H1 (cell line): ENCODE measurements around the gene EIF4E. TPM values are rescaled to one million over a fixed set of nuclear protein-coding genes. Genes with fewer than 3 reads are reported as not detected.

Source experiments
- CTCF ChIA-PET: fragments of 300-600 bp; sonication (Branson Sonifier 250); formaldehyde crosslinking; loops from one replicate; lab custom pipeline; 2021; ENCODE audit not compliant: partially characterized antibody; lab: Charles Lee
- POLR2A ChIA-PET: fragments of 300-600 bp; sonication (Branson Sonifier 250); formaldehyde crosslinking; loops from one replicate; lab custom pipeline; 2021; ENCODE audit warnings: inconsistent platforms; ENCODE audit not compliant: partially characterized antibody; lab: Charles Lee
- DNase-seq, 2 experiments: peaks; one replicate each; pipeline versions ENCODE4 v3.0.0 to v3.0.0-alpha.2; 2010 to 2022; ENCODE audit warnings: low spot score in 2 of 2, low read depth in 1 of 2, mixed read lengths in 1 of 2
- FAIRE-seq: peaks from 2 replicates; lab custom pipeline; 2011; peaks lifted over from hg19 to GRCh38; lab: Jason Lieb, UNC
- H2AFZ ChIP-seq: 2 replicates; pipeline ENCODE4 v1.8.1; 2012; ENCODE audit warnings: low read length, inconsistent platforms
- H2AK5ac ChIP-seq: 2 replicates; pipeline ENCODE4 v1.6.1; 2013; ENCODE audit warnings: low read depth, low read length
- H2BK120ac ChIP-seq: replicated peaks from 2 replicates; pipeline ENCODE3; 2013; ENCODE audit warnings: low read depth, low read length, inconsistent platforms
- H2BK12ac ChIP-seq: 2 replicates; pipeline ENCODE4 v1.6.1; 2013; ENCODE audit warnings: low read depth, low read length
- H2BK15ac ChIP-seq: 2 replicates; pipeline ENCODE4 v1.6.1; 2013; ENCODE audit warnings: low read length
- H2BK20ac ChIP-seq: 2 replicates; pipeline ENCODE4 v1.6.1; 2013; ENCODE audit warnings: low read length
- H2BK5ac ChIP-seq: 2 replicates; pipeline ENCODE4 v1.6.1; 2013; ENCODE audit warnings: low read depth, low read length
- H3K14ac ChIP-seq: 2 replicates; pipeline ENCODE4 v1.6.1; 2013; ENCODE audit warnings: inconsistent platforms; ENCODE audit not compliant: insufficient read length
- H3K18ac ChIP-seq: 2 replicates; pipeline ENCODE4 v1.6.1; 2013; ENCODE audit warnings: low read length; ENCODE audit errors: extremely low read depth
- H3K23ac ChIP-seq: 2 replicates; pipeline ENCODE4 v1.6.1; 2013; ENCODE audit warnings: inconsistent platforms; ENCODE audit not compliant: insufficient read length
- H3K23me2 ChIP-seq: 2 replicates; pipeline ENCODE4 v1.6.1; 2013; ENCODE audit warnings: low read depth, low read length
- H3K27ac ChIP-seq: 2 replicates; pipeline ENCODE4 v1.6.1; 2011; ENCODE audit warnings: low read depth, low read length, inconsistent platforms
- H3K27me3 ChIP-seq, 4 experiments: replicated peaks in 1 of 4; 1 replicate in 1 of 4; 2 replicates in 3 of 4; pipeline versions ENCODE4 v1.6.1 to v1.8.1; 2011 to 2013; ENCODE audit warnings: low read length in 3 of 4, mild to moderate bottlenecking in 3 of 4, inconsistent platforms in 2 of 4, mixed read lengths in 2 of 4, moderate library complexity in 1 of 4; ENCODE audit not compliant: control insufficient read depth in 3 of 4, insufficient read depth in 3 of 4; ENCODE audit errors: extremely low read depth in 1 of 4
- H3K36me3 ChIP-seq, 4 experiments: 2 replicates each; pipeline versions ENCODE4 v1.6.1 to v1.8.1; 2011 to 2013; ENCODE audit warnings: mild to moderate bottlenecking in 4 of 4, low read length in 3 of 4, moderate library complexity in 2 of 4, control low read depth in 1 of 4, inconsistent platforms in 1 of 4; ENCODE audit not compliant: insufficient read depth in 4 of 4, control insufficient read depth in 2 of 4
- H3K4ac ChIP-seq: replicated peaks from 2 replicates; pipeline ENCODE3; 2013; ENCODE audit warnings: low read length, low read depth, mixed read lengths, inconsistent platforms; ENCODE audit not compliant: insufficient read length
- H3K4me1 ChIP-seq, 4 experiments: replicated peaks in 1 of 4; 1 replicate in 1 of 4; 2 replicates in 3 of 4; pipeline versions ENCODE4 v1.6.1 to v1.8.1; 2011 to 2013; ENCODE audit warnings: low read length in 3 of 4, inconsistent platforms in 2 of 4, mixed read lengths in 1 of 4; ENCODE audit not compliant: insufficient read depth in 4 of 4, control insufficient read depth in 3 of 4
- H3K4me2 ChIP-seq, 2 experiments: 2 replicates each; pipeline versions ENCODE4 v1.6.1 to v1.8.1; 2011 to 2013; ENCODE audit warnings: low read depth in 2 of 2, low read length in 2 of 2, control low read depth in 1 of 2, inconsistent platforms in 1 of 2, mild to moderate bottlenecking in 1 of 2; ENCODE audit not compliant: insufficient read depth in 1 of 2
- H3K4me3 ChIP-seq, 4 experiments: fragments of 200-600, 300-600 bp in 1 of 4; sonication (generic), shearing (Covaris generic), sonication (Bioruptor Twin) in 1 of 4; 2 replicates each; pipeline versions ENCODE4 v1.5.1 to v1.8.1; 2011 to 2016; ENCODE audit warnings: low read length in 4 of 4, low read depth in 3 of 4, control low read depth in 2 of 4, inconsistent platforms in 2 of 4, mild to moderate bottlenecking in 2 of 4, mixed read lengths in 1 of 4, moderate library complexity in 1 of 4; ENCODE audit not compliant: insufficient read depth in 2 of 4; ENCODE audit errors: extremely low read depth in 1 of 4
- H3K56ac ChIP-seq: replicated peaks from 2 replicates; pipeline ENCODE3; 2013; ENCODE audit warnings: low read depth, mild to moderate bottlenecking, mixed read lengths, low read length, inconsistent platforms; ENCODE audit not compliant: insufficient read length
- H3K79me1 ChIP-seq: 2 replicates; pipeline ENCODE4 v1.6.1; 2013; ENCODE audit warnings: low read depth, low read length, control low read depth
- H3K79me2 ChIP-seq, 2 experiments: 2 replicates each; pipeline versions ENCODE4 v1.6.1 to v1.8.1; 2012 to 2013; ENCODE audit warnings: low read length in 2 of 2, mild to moderate bottlenecking in 2 of 2, inconsistent platforms in 1 of 2; ENCODE audit not compliant: insufficient read depth in 2 of 2, control insufficient read depth in 1 of 2
- H3K9ac ChIP-seq, 4 experiments: replicated peaks in 1 of 4; 1 replicate in 1 of 4; 2 replicates in 3 of 4; pipeline versions ENCODE4 v1.6.1 to v1.8.1; 2011 to 2013; ENCODE audit warnings: low read depth in 3 of 4, low read length in 3 of 4, control low read depth in 2 of 4, mild to moderate bottlenecking in 2 of 4, moderate library complexity in 2 of 4, inconsistent platforms in 1 of 4; ENCODE audit errors: extremely low read depth in 1 of 4
- H3K9me3 ChIP-seq, 2 experiments: 2 replicates each; pipeline versions ENCODE4 v1.6.1 to v1.8.1; 2012 to 2013; ENCODE audit warnings: mild to moderate bottlenecking in 2 of 2, moderate library complexity in 2 of 2, control low read depth in 1 of 2, inconsistent platforms in 1 of 2, low read depth in 1 of 2, low read length in 1 of 2, mixed read lengths in 1 of 2; ENCODE audit not compliant: insufficient read depth in 2 of 2
- H4K20me1 ChIP-seq, 2 experiments: replicated peaks in 1 of 2; 2 replicates each; pipeline versions ENCODE3 to v1.8.1; 2011 to 2013; ENCODE audit warnings: inconsistent platforms in 2 of 2, low read length in 2 of 2, mild to moderate bottlenecking in 1 of 2; ENCODE audit not compliant: insufficient read depth in 2 of 2, control insufficient read depth in 1 of 2
- H4K5ac ChIP-seq: 2 replicates; pipeline ENCODE4 v1.6.1; 2013; ENCODE audit warnings: low read length, low read depth, mixed read lengths, inconsistent platforms; ENCODE audit not compliant: insufficient read length
- H4K8ac ChIP-seq: 2 replicates; pipeline ENCODE4 v1.8.0; 2013; ENCODE audit warnings: mild to moderate bottlenecking, moderate library complexity, low read length, inconsistent platforms; ENCODE audit not compliant: insufficient read depth; ENCODE audit errors: extremely low read depth
- H4K91ac ChIP-seq: replicated peaks from 2 replicates; pipeline ENCODE3; 2013; ENCODE audit warnings: low read length, mixed read lengths, inconsistent platforms; ENCODE audit not compliant: insufficient read length
- CBX5 ChIP-seq: fragments of 300-800, 300-1000 bp; sonication (generic); IDR thresholded peaks from 2 replicates; pipeline ENCODE4 v1.7.1; 2016; ENCODE audit warnings: antibody characterized with exemption, low read length, low read depth
- EZH2 ChIP-seq: fragments of 200-600 bp; sonication (generic); IDR thresholded peaks from 2 replicates; pipeline ENCODE4 v1.7.1; 2012; ENCODE audit warnings: low read depth, mild to moderate bottlenecking, moderate library complexity, low read length, inconsistent platforms; ENCODE audit not compliant: severe bottlenecking
- WGBS, 2 experiments: shearing (Covaris generic) in 1 of 2; methylation state at CpG; one replicate each; pipeline versions ENCODE4 v1.1.6 to v1.1.7; 2013 to 2015; ENCODE audit warnings: low lambda C conversion rate in 2 of 2, mixed read lengths in 2 of 2, inconsistent platforms in 1 of 2, low coverage in 1 of 2, missing lambda C conversion rate in 1 of 2; ENCODE audit not compliant: insufficient replicate concordance in 2 of 2, insufficient coverage in 1 of 2, insufficient read length in 1 of 2; ENCODE audit errors: extremely low coverage in 1 of 2, missing lambda C conversion rate in 1 of 2; 5-methylcytosine and 5-hydroxymethylcytosine counted together
- polyA plus RNA-seq, 7 experiments: library from polyadenylated mRNA; depleted of rRNA in 3 of 7; stranded (reverse) in 5 of 7; unstranded in 2 of 7; fragments of >200 nt in 5 of 7; fragments of 200-250 nt in 2 of 7; gene quantifications; 1 replicate in 5 of 7; 2 replicates in 1 of 7; 4 replicates in 1 of 7; pipeline versions ENCODE4 v1.2.1 to v1.2.3, GENCODE V29; 2011 to 2013; ENCODE audit warnings: missing spikeins in 2 of 7, mixed read lengths in 2 of 7
- total RNA-seq: library from RNA; stranded (reverse); fragmentation: NEBNext Ultra II Directional; extraction: Animal tissue kit (Norgen Biotek cat#: 25700); gene quantifications from 2 replicates; pipeline ENCODE4 v1.2.1, GENCODE V29; 2021

The EIF4E gene
- total and polyA plus RNA-seq, 2 of the 8 experiments (the other 6 are each of a cell fraction or from before 2014, with no cell fraction given): 59.6 to 185 TPM

GRCh38 chr4:98932539-98932938, 3.6 kb upstream of the EIF4E start:
- no peak overlapping the region for H4K8ac ChIP-seq
- no peak overlapping the region for H3K9ac ChIP-seq
- H3K36me3 ChIP-seq: peaks cover 0 to 3% (median 1%) of the 10 kb centered on the region in 4 experiments; a peak in 1 of 8 replicates
- H3K27ac ChIP-seq: no peak overlapping the region
- H3K4ac ChIP-seq: no peak overlapping the region
- H2BK12ac ChIP-seq: no peak overlapping the region
- WGBS, 2 experiments: 93% methylated on average over 3 of the region's 3 CpGs; no CpG with 5 or more reads in 1 of the 2 experiments
- H3K79me1 ChIP-seq: no peaks in the 10 kb centered on the region
- H3K18ac ChIP-seq: no peak overlapping the region
- no peak overlapping the region for H3K14ac ChIP-seq
- CTCF ChIA-PET: no interaction called here
- H3K23ac ChIP-seq: no peak overlapping the region
- no peak overlapping the region for H3K4me2 ChIP-seq
- peaks cover 0 to 4% (median 2%) of the 10 kb centered on the region in 4 experiments; a peak in 2 of 7 replicates for H3K4me1 ChIP-seq
- H3K23me2 ChIP-seq: peaks cover 2% of the 10 kb centered on the region; the same call in 1 of the 2 replicates
- no peak overlapping the region for H4K91ac ChIP-seq
- FAIRE-seq: no peak
- H3K9me3 ChIP-seq: peaks cover 17 to 22% of the 10 kb centered on the region in 2 experiments
- H2BK20ac ChIP-seq: no peak overlapping the region
- DNase-seq: no peak
- H4K5ac ChIP-seq: no peak overlapping the region
- POLR2A ChIA-PET: no interaction called here
- H2BK5ac ChIP-seq: no peak overlapping the region
- peaks cover 0 to 3% of the 10 kb centered on the region in 2 experiments for H4K20me1 ChIP-seq
- H3K27me3 ChIP-seq: no peaks in the 10 kb centered on the region
- H2AK5ac ChIP-seq: no peak overlapping the region
- no peak overlapping the region for H2BK15ac ChIP-seq
- peaks cover 1 to 12% of the 10 kb centered on the region in 2 experiments; a peak in 3 of 4 replicates for H3K79me2 ChIP-seq
- H2BK120ac ChIP-seq: no peak overlapping the region
- H3K4me3 ChIP-seq: no peak overlapping the region
- no peak overlapping the region for H2AFZ ChIP-seq
- H3K56ac ChIP-seq: no peak overlapping the region
- no peak for TF ChIP-seq EZH2
- no peak for TF ChIP-seq CBX5
